Neural crest cell (in vitro differentiated cells): Measurements from ENCODE around the gene HSPBAP1. TPM values are rescaled to one million over a fixed set of nuclear protein-coding genes. Genes with fewer than 3 reads are reported as not detected.

Source experiments
- DNase-seq: peaks from one replicate; pipeline ENCODE4 v3.0.0; 2021; ENCODE audit warnings: low read depth, mixed read lengths, low spot score
- H3K27ac Mint-ChIP-seq: one replicate; pipeline ENCODE4 v1.8.0; 2021; ENCODE audit warnings: mild to moderate bottlenecking, mixed read lengths; ENCODE audit not compliant: unreplicated experiment
- H3K27me3 Mint-ChIP-seq: 2 replicates; pipeline ENCODE4 v1.8.0; 2021; ENCODE audit warnings: low read depth, mild to moderate bottlenecking, mixed read lengths
- H3K36me3 Mint-ChIP-seq: 2 replicates; pipeline ENCODE4 v1.8.0; 2021; ENCODE audit warnings: low read depth, mild to moderate bottlenecking, mixed read lengths
- H3K4me1 Mint-ChIP-seq: 2 replicates; pipeline ENCODE4 v1.8.0; 2021; ENCODE audit warnings: mixed read lengths
- H3K4me3 Mint-ChIP-seq: one replicate; pipeline ENCODE4 v1.8.0; 2021; ENCODE audit warnings: mild to moderate bottlenecking, mixed read lengths
- H3K9me3 Mint-ChIP-seq: 2 replicates; pipeline ENCODE4 v1.8.0; 2021; ENCODE audit warnings: mixed read lengths
- CTCF ChIP-seq: fragments of 200-600 bp; sonication (generic); conservative IDR thresholded peaks from 2 replicates; pipeline ENCODE4 v1.5.0; 2021; ENCODE audit warnings: antibody characterized with exemption, mild to moderate bottlenecking
- total RNA-seq: library from RNA; stranded (reverse); gene quantifications from 2 replicates; pipeline ENCODE4 v1.2.1, GENCODE V29; 2021

HSPBAP1 gene
- total RNA-seq, 1 donor from 2014 or later, result 9.9 TPM

- Mint-ChIP-seq H3K4me1 (no peaks in the 10 kb centered on the region), H3K27me3 (no peaks in the 10 kb centered on the region), H3K4me3 (no peak overlapping the region), H3K27ac (no peak overlapping the region), H3K36me3 (peaks cover 3% of the 10 kb centered on the region), H3K9me3 (no peaks in the 10 kb centered on the region)
- no peak for TF ChIP-seq CTCF
- DNase-seq, result no peak
Measured at GRCh38 chr3:122766430-122766829, 27.2 kb downstream of the HSPBAP1 start.

- Mint-ChIP-seq H3K36me3 (no peaks in the 10 kb centered on the region), H3K9me3 (no peaks in the 10 kb centered on the region), H3K27me3 (no peaks in the 10 kb centered on the region), H3K27ac (no peak overlapping the region), H3K4me3 (no peak overlapping the region), H3K4me1 (no peaks in the 10 kb centered on the region)
- TF ChIP-seq CTCF, result no peak
- DNase-seq, result no peak
Measured at GRCh38 chr3:122760453-122761271, 33.0 kb downstream of the HSPBAP1 start.

GRCh38 chr3:122758877-122759560 is 34.6 kb downstream of the HSPBAP1 start:
- H3K36me3 Mint-ChIP-seq, result peaks cover 7% of the 10 kb centered on the region
- H3K27ac Mint-ChIP-seq, result no peak overlapping the region

GRCh38 chr3:122755491-122755890 is 38.1 kb downstream of the HSPBAP1 start:
- Mint-ChIP-seq H3K36me3 (peaks cover 16% of the 10 kb centered on the region), H3K4me3 (no peak overlapping the region), H3K27ac (no peak overlapping the region), H3K27me3 (no peaks in the 10 kb centered on the region), H3K4me1 (no peaks in the 10 kb centered on the region), H3K9me3 (peaks cover 2% of the 10 kb centered on the region)
- no peak for DNase-seq
- no peak for TF ChIP-seq CTCF

More at GRCh38 chr3:122758877-122759560, 34.6 kb downstream of the HSPBAP1 start:
- DNase-seq, result no peak
- no peak overlapping the region for H3K4me3 Mint-ChIP-seq
- no peaks in the 10 kb centered on the region for H3K27me3 Mint-ChIP-seq
- no peak for TF ChIP-seq CTCF
- H3K4me1 Mint-ChIP-seq, result no peaks in the 10 kb centered on the region
- H3K9me3 Mint-ChIP-seq, result peaks cover 2% of the 10 kb centered on the region

- peaks cover 2% of the 10 kb centered on the region for H3K9me3 Mint-ChIP-seq
- DNase-seq, result no peak
- H3K27ac Mint-ChIP-seq, result no peak overlapping the region
- no peaks in the 10 kb centered on the region for H3K4me1 Mint-ChIP-seq
- H3K27me3 Mint-ChIP-seq, result no peaks in the 10 kb centered on the region
- TF ChIP-seq CTCF, result peak; percentile 72
- H3K36me3 Mint-ChIP-seq, result peaks cover 16% of the 10 kb centered on the region
- H3K4me3 Mint-ChIP-seq, result no peak overlapping the region
Measured at GRCh38 chr3:122754929-122755328, 38.7 kb downstream of the HSPBAP1 start.
